Ovary (tissue), 9 donors: Measurements from ENCODE around the gene HOXD9. TPM values are rescaled to one million over a fixed set of nuclear protein-coding genes. Genes with fewer than 3 reads are reported as not detected.

Experiments used
- DNase-seq, 5 donors: peaks; one replicate each; pipeline ENCODE4 v3.0.0-alpha.2; 2019 to 2020
- H3K27ac ChIP-seq, 2 donors: fragments of 200-600 bp; one replicate each; pipeline versions ENCODE4 v1.5.1 to v1.8.0; 2019 to 2022
- H3K27me3 ChIP-seq: fragments of 200-600 bp; one replicate; pipeline ENCODE4 v1.8.0; 2022
- H3K36me3 ChIP-seq: fragments of 200-600 bp; sonication (generic); one replicate; pipeline ENCODE4 v1.5.1; 2019
- H3K4me1 ChIP-seq: one replicate; pipeline ENCODE4 v1.8.1; 2013; ENCODE audit warnings: mild to moderate bottlenecking, moderate library complexity; ENCODE audit not compliant: insufficient read depth
- H3K4me3 ChIP-seq: fragments of 200-600 bp; sonication (generic); one replicate; pipeline ENCODE4 v1.5.1; 2017
- H3K9me3 ChIP-seq, 2 donors: fragments of 200-600 bp in 1 of 2; sonication (generic) in 1 of 2; one replicate each; pipeline versions ENCODE4 v1.5.1 to v1.8.1; 2013 to 2019; ENCODE audit warnings: mild to moderate bottlenecking in 1 of 2, moderate library complexity in 1 of 2
- EP300 ChIP-seq: sonication (generic); formaldehyde crosslinking; IDR thresholded peaks from one replicate; pipeline ENCODE4 v1.6.1; 2017; ENCODE audit warnings: antibody characterized with exemption
- POLR2A ChIP-seq: fragments of 450-650 bp; IDR thresholded peaks from one replicate; pipeline ENCODE4 v1.6.1; 2017; ENCODE audit warnings: antibody characterized with exemption, mild to moderate bottlenecking, moderate library complexity
- WGBS, 3 donors: extraction: QIAGEN DNeasy Blood & Tissue Kit in 1 of 3; methylation state at CpG; one replicate each; pipeline versions ENCODE4 v1.1.5 to v1.1.7; 2013 to 2017; 5-methylcytosine and 5-hydroxymethylcytosine counted together
- intact Hi-C, 4 donors: fragments of 100-400 bp; cut with DNase I; formaldehyde crosslinking; loops; one replicate each; pipeline versions ENCODE4 v1.11.0 to v1.15.1; 2022 to 2023
- polyA plus RNA-seq, 2 donors: library from polyadenylated mRNA; stranded (reverse); fragments of 200-250 nt in 1 of 2; fragments of 350-450 nt in 1 of 2; fragmentation: Illumina TruSeq in 1 of 2; extraction: RNeasy Lipid Tissue Mini Kit (QIAGEN cat#74804) in 1 of 2; gene quantifications; one replicate each; pipeline ENCODE4 v1.2.3, GENCODE V29; 2013 to 2014
- total RNA-seq, 7 donors: library from RNA; depleted of rRNA in 2 of 7; stranded (reverse); fragments of >200 nt in 2 of 7; fragmentation: NEBNext Ultra II Directional in 3 of 7; extraction: Animal tissue kit (Norgen Biotek cat#: 25700) in 3 of 7; gene quantifications; one replicate each; pipeline versions ENCODE4 v1.1.0 to v1.2.4, GENCODE V29; 2016 to 2023
- TF ChIP-seq, protein P1 (sequence below), 3 donors: fragments of 450-650 bp in 2 of 3; fragments of 200-600 bp in 1 of 3; IDR thresholded peaks; one replicate each; pipeline versions ENCODE4 v1.5.1 to v1.8.0; 2016 to 2022; ENCODE audit warnings: antibody characterized with exemption in 3 of 3, mild to moderate bottlenecking in 1 of 3
- donor health status: DM: no; HTN: no; CAD: no; lungs with moderate emphysema.
- donor health status: DM: no; HTN: no; CAD: no.
- donor health status: Bipolar disorder and iron deficiency.
- donor health status: DM: yes; HTN: yes; CAD: no.
- donor health status: DM: no; HTN: no; CAD: no.
- donor health status: DM: yes; HTN: yes; CAD: no.

The HOXD9 gene
- total and polyA plus RNA-seq, 9 donors: 9.7 to 20.6 (median 12.8) TPM

DNA sequence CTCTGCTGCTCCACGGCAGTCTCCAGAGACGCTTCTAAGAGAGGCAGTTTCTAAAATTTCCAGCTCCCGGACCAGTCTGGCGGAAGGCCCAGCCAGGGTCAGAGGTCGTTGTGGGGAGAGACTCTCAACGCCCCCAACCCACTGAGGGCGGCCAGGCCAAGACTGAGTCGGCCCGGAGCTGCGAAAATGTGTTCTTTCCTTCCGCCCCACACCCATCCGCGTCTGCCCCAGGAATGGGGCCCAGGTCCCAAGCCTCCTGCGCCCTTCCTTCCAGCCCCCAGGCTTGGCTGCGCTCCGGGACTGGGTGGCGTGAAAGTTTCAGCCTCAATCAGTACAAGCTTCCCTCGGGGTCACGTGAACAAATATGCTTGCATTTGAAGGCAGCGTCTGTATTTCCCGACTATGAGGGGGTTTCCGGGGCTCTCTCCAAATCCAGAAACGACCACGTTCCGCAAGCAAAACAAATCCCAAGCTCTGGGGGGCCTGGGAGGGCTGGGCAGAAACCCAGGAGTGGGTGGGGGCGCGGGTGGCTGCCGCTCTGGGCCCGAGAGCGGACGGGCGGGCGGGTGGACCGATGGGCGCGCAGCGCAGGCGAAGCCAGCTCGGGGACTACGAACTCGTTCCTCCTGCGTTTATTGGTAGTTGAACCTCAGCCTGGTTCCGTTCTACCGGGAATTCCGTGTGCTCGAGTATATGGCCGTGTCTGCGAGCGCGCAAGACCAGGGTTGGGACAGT lies 37.9 kb downstream of the HOXD9 start:
- 62 to 69% (median 66%) methylated on average over 50 of the region's 50 CpGs for WGBS, 3 donors
- peak in 1 of 5 donors; percentile 62 for DNase-seq
- intact Hi-C loops: no loop called here

DNA sequence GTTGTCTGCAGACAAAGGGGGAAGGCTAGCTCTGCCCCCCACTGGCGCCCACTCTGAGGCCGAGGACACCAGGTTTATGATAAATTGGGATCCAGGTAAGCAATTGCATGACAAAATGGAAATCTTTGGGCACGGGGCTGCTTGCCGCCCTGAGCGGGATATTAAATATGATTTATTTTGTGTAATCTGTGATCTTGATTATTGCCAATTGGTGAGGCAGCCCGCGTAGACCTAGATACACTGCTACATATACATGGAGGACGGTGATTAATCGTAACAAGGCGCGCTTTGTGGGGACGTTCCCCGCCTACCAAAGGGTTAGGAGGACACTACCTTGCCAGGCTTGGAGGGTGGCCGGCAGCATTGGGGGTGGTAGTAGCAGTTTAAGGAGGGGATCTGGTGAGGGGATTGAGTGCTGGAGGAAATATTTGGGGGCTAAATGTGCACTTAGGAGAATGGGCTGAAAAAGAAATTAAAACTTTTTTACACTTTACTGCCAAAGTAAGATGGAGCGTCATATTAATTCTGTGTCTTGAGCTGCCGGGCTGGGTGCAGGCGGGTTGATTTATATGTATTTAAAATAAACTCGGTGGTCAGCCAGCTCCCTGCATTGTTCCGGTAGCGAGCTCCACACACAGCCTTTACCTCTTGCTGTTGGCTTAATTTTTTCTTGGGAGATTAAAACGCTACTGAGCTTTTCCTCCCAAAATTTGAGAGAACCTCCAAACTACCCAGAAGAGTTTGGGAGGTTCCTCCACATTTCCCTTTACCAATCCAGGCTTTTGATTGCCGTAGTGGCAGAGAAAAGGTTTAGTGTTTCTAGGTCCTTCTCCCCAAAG lies 38.7 kb downstream of the HOXD9 start:
- no peak for DNase-seq
- Histone ChIP-seq H3K9me3 (peaks cover 0 to 4% of the 10 kb centered on the region in 2 donors), H3K27ac (no peak overlapping the region), H3K27me3 (no peaks in the 10 kb centered on the region), H3K4me1 (peaks cover 3% of the 10 kb centered on the region), H3K4me3 (peak overlapping the region; percentile 30), H3K36me3 (no peaks in the 10 kb centered on the region)
- intact Hi-C loops: no loop called here
- WGBS, 3 donors: 80 to 92% (median 82%) methylated on average over 22 of the region's 22 CpGs
- TF ChIP-seq, protein P1, sequence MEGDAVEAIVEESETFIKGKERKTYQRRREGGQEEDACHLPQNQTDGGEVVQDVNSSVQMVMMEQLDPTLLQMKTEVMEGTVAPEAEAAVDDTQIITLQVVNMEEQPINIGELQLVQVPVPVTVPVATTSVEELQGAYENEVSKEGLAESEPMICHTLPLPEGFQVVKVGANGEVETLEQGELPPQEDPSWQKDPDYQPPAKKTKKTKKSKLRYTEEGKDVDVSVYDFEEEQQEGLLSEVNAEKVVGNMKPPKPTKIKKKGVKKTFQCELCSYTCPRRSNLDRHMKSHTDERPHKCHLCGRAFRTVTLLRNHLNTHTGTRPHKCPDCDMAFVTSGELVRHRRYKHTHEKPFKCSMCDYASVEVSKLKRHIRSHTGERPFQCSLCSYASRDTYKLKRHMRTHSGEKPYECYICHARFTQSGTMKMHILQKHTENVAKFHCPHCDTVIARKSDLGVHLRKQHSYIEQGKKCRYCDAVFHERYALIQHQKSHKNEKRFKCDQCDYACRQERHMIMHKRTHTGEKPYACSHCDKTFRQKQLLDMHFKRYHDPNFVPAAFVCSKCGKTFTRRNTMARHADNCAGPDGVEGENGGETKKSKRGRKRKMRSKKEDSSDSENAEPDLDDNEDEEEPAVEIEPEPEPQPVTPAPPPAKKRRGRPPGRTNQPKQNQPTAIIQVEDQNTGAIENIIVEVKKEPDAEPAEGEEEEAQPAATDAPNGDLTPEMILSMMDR (IDR thresholded peaks at IDR 0.05): no peak
- no peak for TF ChIP-seq EP300

More for the DNA sequence above, 37.9 kb downstream of the HOXD9 start:
- Histone ChIP-seq H3K4me1 (peaks cover under 1% of the 10 kb centered on the region), H3K9me3 (peaks cover 0 to 4% of the 10 kb centered on the region in 2 donors), H3K36me3 (no peaks in the 10 kb centered on the region), H3K27ac (no peak overlapping the region), H3K4me3 (peak overlapping the region; percentile 30), H3K27me3 (no peaks in the 10 kb centered on the region)
- TF ChIP-seq POLR2A (no peak), EP300 (no peak)
- TF ChIP-seq, protein P1 (IDR thresholded peaks at IDR 0.05): no peak

DNA sequence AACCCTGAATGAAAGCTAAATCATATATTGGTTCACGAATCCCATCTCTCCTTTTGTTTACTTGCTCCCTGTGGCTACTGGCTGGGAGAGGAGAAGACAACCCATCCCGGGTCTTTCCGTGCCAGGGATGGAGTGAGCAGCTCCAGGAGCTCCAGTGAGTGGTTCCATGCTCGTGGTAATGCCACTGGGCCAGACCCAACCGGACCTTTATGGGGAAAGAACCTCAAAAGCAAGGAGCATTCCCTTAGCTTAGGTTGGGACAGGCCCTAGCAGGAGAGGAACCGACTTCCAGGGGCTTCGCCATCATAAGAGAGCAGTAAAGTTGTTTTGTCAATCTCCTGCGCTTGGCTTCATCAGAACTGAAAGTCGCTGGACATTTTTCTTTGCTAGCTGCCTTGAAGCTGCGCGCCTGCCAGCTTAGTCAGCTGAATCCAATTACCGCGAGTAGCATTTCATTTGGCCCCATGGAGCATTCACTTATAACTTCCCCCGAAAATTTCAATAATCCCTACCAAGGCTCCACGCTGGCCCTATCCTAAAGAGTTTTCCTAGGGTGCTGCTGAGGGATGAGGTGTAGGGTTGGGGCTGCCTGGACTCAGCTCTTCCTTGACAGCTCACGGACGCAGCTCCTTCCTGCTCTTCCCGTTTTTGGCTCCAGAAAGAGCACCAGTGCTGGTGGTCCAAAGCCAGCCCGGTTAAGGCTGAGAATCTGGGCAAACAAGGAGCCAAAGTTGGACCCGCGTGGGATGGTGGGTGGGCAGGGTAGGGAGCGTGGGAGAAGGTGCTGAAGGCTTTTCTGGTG lies 39.5 kb downstream of the HOXD9 start:
- no peaks in the 10 kb centered on the region for H3K27me3 ChIP-seq
- H3K36me3 ChIP-seq: no peaks in the 10 kb centered on the region
- intact Hi-C loops: no loop called here
- no peak for DNase-seq
- H3K4me1 ChIP-seq: peaks cover 3% of the 10 kb centered on the region
- peaks cover 0 to 4% of the 10 kb centered on the region in 2 donors for H3K9me3 ChIP-seq
- TF ChIP-seq POLR2A: no peak
- TF ChIP-seq, protein P1 (IDR thresholded peaks at IDR 0.05): no peak
- 60 to 76% (median 63%) methylated on average over 22 of the region's 22 CpGs for WGBS, 3 donors
- H3K27ac ChIP-seq: no peak overlapping the region
- peak overlapping the region; percentile 27 for H3K4me3 ChIP-seq

DNA sequence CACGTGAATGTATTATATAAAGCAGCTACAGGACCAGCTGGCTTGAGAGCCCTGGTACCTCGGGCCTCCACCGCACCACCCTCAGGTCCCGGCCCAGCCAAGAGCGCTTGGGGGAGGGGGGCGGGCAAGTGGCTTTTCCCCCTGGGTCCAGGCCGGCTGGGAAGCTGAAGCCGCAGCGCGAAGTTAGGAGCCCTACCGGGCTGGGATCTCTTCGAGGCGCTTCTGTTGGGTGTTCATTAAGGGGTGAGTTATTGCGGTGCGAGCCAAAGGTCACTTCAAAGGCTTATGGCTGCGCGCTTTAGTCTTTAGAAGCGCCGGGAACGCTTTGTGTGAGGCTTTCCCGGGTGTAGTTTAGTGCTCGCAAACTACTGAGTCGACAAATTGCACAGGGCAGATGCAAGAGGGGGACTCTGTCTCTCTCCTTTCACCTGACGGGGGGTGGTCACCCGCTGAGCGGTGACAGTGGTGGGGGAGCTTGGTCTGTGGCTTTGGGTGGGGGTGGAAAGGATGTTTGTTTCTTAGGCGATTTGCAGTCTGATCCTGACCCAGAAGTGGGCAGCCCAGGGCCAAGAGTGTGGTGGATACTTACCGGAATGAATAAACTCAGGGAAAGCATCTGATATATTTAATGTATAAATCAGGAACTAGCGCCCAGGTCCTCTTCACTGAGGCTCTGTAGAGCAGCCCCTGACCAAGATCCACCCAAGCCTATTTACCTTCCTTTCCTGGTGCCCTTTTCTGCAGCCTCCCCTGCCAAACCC lies 40.6 kb downstream of the HOXD9 start:
- Histone ChIP-seq H3K36me3 (no peaks in the 10 kb centered on the region), H3K9me3 (peaks cover 0 to 4% of the 10 kb centered on the region in 2 donors), H3K27ac (no peak overlapping the region), H3K27me3 (no peaks in the 10 kb centered on the region), H3K4me3 (no peak overlapping the region), H3K4me1 (peaks cover 3% of the 10 kb centered on the region)
- no peak for DNase-seq
- 70 to 80% (median 71%) methylated on average over 29 of the region's 29 CpGs for WGBS, 3 donors
- intact Hi-C loops: no loop called here
- TF ChIP-seq, protein P1 (IDR thresholded peaks at IDR 0.05): no peak
- no peak for TF ChIP-seq POLR2A
- TF ChIP-seq EP300: no peak
